Adrenal gland (tissue), 12 donors: ENCODE results near the gene DROSHA. TPM values are rescaled to one million over a fixed set of nuclear protein-coding genes. Genes with fewer than 3 reads are reported as not detected.

Experiments used
- DNase-seq, 7 donors: peaks; one replicate each; pipeline ENCODE4 v3.0.0-alpha.2; 2019 to 2020
- H3K27ac ChIP-seq, 5 donors: fragments of 200-600 bp; sonication (generic) in 4 of 5; 1 replicate in 3 of 5; 2 replicates in 2 of 5; pipeline versions ENCODE4 v1.5.1 to v1.8.0; 2016 to 2020; ENCODE audit warnings: mild to moderate bottlenecking in 1 of 5
- H3K27me3 ChIP-seq: fragments of 200-600 bp; 2 replicates; pipeline ENCODE4 v1.8.0; 2021
- H3K36me3 ChIP-seq, 2 donors: fragments of 200-600 bp; replicated peaks in 1 of 2; 1 replicate in 1 of 2; 2 replicates in 1 of 2; pipeline versions ENCODE4 v1.5.1 to v1.8.0; 2018 to 2022
- H3K4me1 ChIP-seq, 2 donors: fragments of 200-600 bp; replicated peaks in 1 of 2; 1 replicate in 1 of 2; 2 replicates in 1 of 2; pipeline versions ENCODE4 v1.5.1 to v1.8.0; 2018 to 2021
- H3K4me3 ChIP-seq, 4 donors: fragments of 200-600 bp; sonication (generic) in 3 of 4; one replicate each; pipeline ENCODE4 v1.5.1; 2016 to 2018
- H3K9me3 ChIP-seq, 3 donors: fragments of 200-600 bp; sonication (generic) in 1 of 3; replicated peaks in 1 of 3; 1 replicate in 2 of 3; 2 replicates in 1 of 3; pipeline versions ENCODE4 v1.5.1 to v1.8.0; 2016 to 2021
- CTCF ChIP-seq, 6 experiments: fragments of 450-650 bp in 4 of 6; fragments of 200-600 bp in 2 of 6; sonication (generic) in 1 of 6; IDR thresholded peaks; 1 replicate in 5 of 6; 2 replicates in 1 of 6; pipeline versions ENCODE4 v1.5.1 to v1.8.0; 2016 to 2021; ENCODE audit warnings: antibody characterized with exemption in 6 of 6, mild to moderate bottlenecking in 2 of 6, moderate library complexity in 1 of 6
- POLR2A ChIP-seq, 2 donors: fragments of 450-650 bp; IDR thresholded peaks; one replicate each; pipeline ENCODE4 v1.6.1; 2017; ENCODE audit warnings: antibody characterized with exemption in 2 of 2, mild to moderate bottlenecking in 2 of 2, moderate library complexity in 1 of 2
- WGBS, 4 donors: extraction: QIAGEN DNeasy Blood & Tissue Kit in 2 of 4; methylation state at CpG; one replicate each; pipeline versions ENCODE4 v1.1.5 to v1.1.7; 2013 to 2017; 5-methylcytosine and 5-hydroxymethylcytosine counted together
- intact Hi-C, 2 donors: fragments of 100-400 bp; cut with DNase I; formaldehyde crosslinking; loops; one replicate each; pipeline versions ENCODE4 v1.14.1 to v1.15.0; 2022 to 2023
- polyA plus RNA-seq, 3 donors: library from polyadenylated mRNA; stranded (reverse); fragments of 200-250 nt in 2 of 3; fragments of 350-450 nt in 1 of 3; fragmentation: Illumina TruSeq in 1 of 3; extraction: RNeasy Lipid Tissue Mini Kit (QIAGEN cat#74804) in 1 of 3; gene quantifications; one replicate each; pipeline ENCODE4 v1.2.3, GENCODE V29; 2013 to 2014
- total RNA-seq, 9 donors: library from RNA; depleted of rRNA in 4 of 9; stranded (reverse); fragments of >200 nt in 4 of 9; fragments of 120-200 nt in 1 of 9; fragmentation: NEBNext Ultra II Directional in 1 of 9; extraction: Animal tissue kit (Norgen Biotek cat#: 25700) in 1 of 9; gene quantifications; one replicate each; pipeline versions ENCODE4 v1.1.0 to v1.2.4, GENCODE V29; 2013 to 2023
- donor health status: healthy with polysubstance abuse.
- donor health status: Bipolar disorder and iron deficiency.
- donor health status: DM: yes; HTN: yes; CAD: no.
- donor health status: DM: no; HTN: no; CAD: no.
- donor health status: DM: no; HTN: no; CAD: no.
- donor health status: DM: yes; HTN: yes; CAD: no.

DROSHA gene
- total and polyA plus RNA-seq, 12 donors: 22.6 to 93.0 (median 44.2) TPM

- Histone ChIP-seq H3K4me3 (no peak overlapping the region), H3K36me3 (peaks cover 0 to 23% of the 10 kb centered on the region in 2 donors), H3K4me1 (peaks cover 12 to 20% of the 10 kb centered on the region in 2 donors), H3K27ac (no peak overlapping the region), H3K27me3 (no peaks in the 10 kb centered on the region), H3K9me3 (no peaks in the 10 kb centered on the region)
- no peak for DNase-seq
- 43 to 48% (median 45%) methylated on average over 1 of the region's 1 CpG for WGBS, 4 donors
- TF ChIP-seq CTCF (IDR thresholded peaks at IDR 0.05) (no peak), POLR2A (IDR thresholded peaks at IDR 0.05) (no peak)
- intact Hi-C loops: no loop called here
Measured at GRCh38 chr5:31412324-31412723, 119.6 kb downstream of the DROSHA start.

- TF ChIP-seq POLR2A (IDR thresholded peaks at IDR 0.05) (no peak), CTCF (IDR thresholded peaks at IDR 0.05) (no peak)
- no peaks in the 10 kb centered on the region for H3K27me3 ChIP-seq
- DNase-seq: no peak
- H3K36me3 ChIP-seq: peaks cover 0 to 26% of the 10 kb centered on the region in 2 donors
- 94 to 96% (median 96%) methylated on average over 5 of the region's 5 CpGs for WGBS, 4 donors
- intact Hi-C loops: no loop called here
- H3K4me3 ChIP-seq: no peak overlapping the region
- peaks cover 12 to 20% of the 10 kb centered on the region in 2 donors for H3K4me1 ChIP-seq
- no peak overlapping the region for H3K27ac ChIP-seq
- no peaks in the 10 kb centered on the region for H3K9me3 ChIP-seq
Measured at GRCh38 chr5:31410089-31410488, 121.8 kb downstream of the DROSHA start.

- H3K36me3 ChIP-seq: peaks cover 0 to 33% of the 10 kb centered on the region in 2 donors
- DNase-seq: no peak
- H3K4me1 ChIP-seq: peaks cover 10 to 19% of the 10 kb centered on the region in 2 donors
- H3K27me3 ChIP-seq: no peaks in the 10 kb centered on the region
- no peak overlapping the region for H3K4me3 ChIP-seq
- H3K9me3 ChIP-seq: no peaks in the 10 kb centered on the region
- intact Hi-C loops: no loop called here
- no peak overlapping the region for H3K27ac ChIP-seq
- TF ChIP-seq POLR2A (IDR thresholded peaks at IDR 0.05) (no peak), CTCF (IDR thresholded peaks at IDR 0.05) (no peak)
Measured at GRCh38 chr5:31408814-31409213, 123.1 kb downstream of the DROSHA start.

- no peak overlapping the region for H3K4me3 ChIP-seq
- TF ChIP-seq POLR2A (IDR thresholded peaks at IDR 0.05) (no peak), CTCF (IDR thresholded peaks at IDR 0.05) (no peak)
- intact Hi-C loops: no loop called here
- WGBS, 4 donors: 88 to 94% (median 92%) methylated on average over 4 of the region's 4 CpGs
- DNase-seq: no peak
- no peaks in the 10 kb centered on the region for H3K27me3 ChIP-seq
- H3K9me3 ChIP-seq: no peaks in the 10 kb centered on the region
- H3K27ac ChIP-seq: no peak overlapping the region
- H3K4me1 ChIP-seq: peaks cover 3 to 12% of the 10 kb centered on the region in 2 donors
- peaks cover 0 to 33% of the 10 kb centered on the region in 2 donors for H3K36me3 ChIP-seq
Measured at GRCh38 chr5:31407921-31408693, 123.8 kb downstream of the DROSHA start.
